Activated CD8-positive, alpha-beta T cell treated with anti-CD3 and anti-CD28 coated beads for 36 hours (primary cell): Measurements from ENCODE around the gene AGAP1. TPM values are rescaled to one million over a fixed set of nuclear protein-coding genes. Genes with fewer than 3 reads are reported as not detected.

Experiments used
- ATAC-seq: fragments of 200-7000 bp; cut with Tn5 transposase; one replicate; pipeline ENCODE4 v1.10.0; 2021; ENCODE audit warnings: mild to moderate bottlenecking, moderate library complexity
- CTCF ChIA-PET: fragments of 350-600 bp; sonication (Branson Sonifier 250); formaldehyde crosslinking; loops from one replicate; lab custom pipeline; 2021; ENCODE audit warnings: antibody characterized with exemption; lab: Charles Lee
- POLR2A ChIA-PET: fragments of 350-600 bp; sonication (Branson Sonifier 250); formaldehyde crosslinking; loops from one replicate; lab custom pipeline; 2021; ENCODE audit warnings: antibody characterized with exemption; lab: Charles Lee
- DNase-seq: peaks from one replicate; pipeline ENCODE4 v3.0.0-alpha.2; 2020
- H3K27ac Mint-ChIP-seq: one replicate; pipeline ENCODE4 v1.8.0; 2021; ENCODE audit warnings: mild to moderate bottlenecking, mixed read lengths
- H3K27me3 Mint-ChIP-seq: one replicate; pipeline ENCODE4 v1.8.0; 2021; ENCODE audit warnings: mixed read lengths
- H3K36me3 Mint-ChIP-seq: one replicate; pipeline ENCODE4 v1.8.0; 2021; ENCODE audit warnings: low read depth, mixed read lengths
- H3K4me1 Mint-ChIP-seq: one replicate; pipeline ENCODE4 v1.8.0; 2021; ENCODE audit warnings: low read depth, mixed read lengths
- H3K4me3 Mint-ChIP-seq: one replicate; pipeline ENCODE4 v1.8.0; 2021; ENCODE audit warnings: mild to moderate bottlenecking, moderate library complexity, mixed read lengths
- H3K9me3 Mint-ChIP-seq: one replicate; pipeline ENCODE4 v1.8.0; 2021; ENCODE audit warnings: mixed read lengths
- intact Hi-C: fragments of 100-400 bp; cut with micrococcal nuclease; formaldehyde crosslinking; loops from one replicate; pipeline ENCODE4 v1.10.0; 2022
- total RNA-seq, 2 experiments: library from RNA; stranded (reverse); gene quantifications; one replicate each; pipeline ENCODE4 v1.2.3, GENCODE V29; 2021
- TF ChIP-seq, protein P1 (sequence below): fragments of 200-600 bp; IDR thresholded peaks from one replicate; pipeline ENCODE4 v1.8.0; 2022; ENCODE audit warnings: antibody characterized with exemption, mild to moderate bottlenecking

The AGAP1 gene
- total RNA-seq, 2 experiments from 2014 or later, result 2.5 to 2.9 TPM

DNA sequence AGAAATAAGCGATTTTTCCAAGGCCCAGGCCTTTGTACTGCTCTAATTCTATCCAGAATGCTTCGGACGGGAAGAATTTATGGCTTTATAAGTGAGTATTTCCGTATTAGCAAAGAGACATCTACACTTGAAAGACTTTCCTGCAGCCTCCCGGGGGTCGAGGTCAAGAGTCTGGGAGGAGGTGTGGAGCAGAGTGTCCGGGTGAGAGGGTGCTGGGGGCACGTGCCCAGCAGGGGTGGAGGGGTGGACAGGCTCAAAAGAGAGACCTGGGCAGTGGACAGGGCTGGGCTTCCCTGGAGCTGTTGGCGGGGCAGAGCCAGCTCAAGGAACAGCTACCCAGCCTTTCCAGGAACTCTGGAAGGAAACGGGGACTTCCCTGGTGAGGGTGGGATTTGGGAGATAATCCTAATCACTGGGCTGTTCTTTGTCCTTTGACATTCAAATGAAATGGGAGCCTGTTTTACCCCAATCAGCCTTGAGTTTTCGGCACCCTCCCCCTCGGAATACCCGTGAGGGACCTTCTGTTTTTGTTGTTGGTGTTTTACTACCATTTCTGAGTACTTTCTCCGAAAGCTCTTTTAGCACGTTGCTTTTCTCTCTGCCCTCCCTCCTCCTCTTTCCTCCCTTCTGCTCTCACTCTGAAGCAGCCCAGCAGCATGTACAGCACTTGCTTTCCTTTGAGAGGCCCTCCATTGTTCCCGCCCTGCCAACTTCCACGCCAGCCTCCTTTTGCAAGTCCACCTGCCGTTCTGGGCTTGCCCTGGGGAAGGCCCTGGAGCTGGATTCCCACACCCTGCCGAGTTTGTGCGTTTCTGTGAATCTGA is 164.7 kb downstream of the AGAP1 start:
- POLR2A ChIA-PET, result no interaction called here
- DNase-seq, result no peak
- TF ChIP-seq, protein P1, sequence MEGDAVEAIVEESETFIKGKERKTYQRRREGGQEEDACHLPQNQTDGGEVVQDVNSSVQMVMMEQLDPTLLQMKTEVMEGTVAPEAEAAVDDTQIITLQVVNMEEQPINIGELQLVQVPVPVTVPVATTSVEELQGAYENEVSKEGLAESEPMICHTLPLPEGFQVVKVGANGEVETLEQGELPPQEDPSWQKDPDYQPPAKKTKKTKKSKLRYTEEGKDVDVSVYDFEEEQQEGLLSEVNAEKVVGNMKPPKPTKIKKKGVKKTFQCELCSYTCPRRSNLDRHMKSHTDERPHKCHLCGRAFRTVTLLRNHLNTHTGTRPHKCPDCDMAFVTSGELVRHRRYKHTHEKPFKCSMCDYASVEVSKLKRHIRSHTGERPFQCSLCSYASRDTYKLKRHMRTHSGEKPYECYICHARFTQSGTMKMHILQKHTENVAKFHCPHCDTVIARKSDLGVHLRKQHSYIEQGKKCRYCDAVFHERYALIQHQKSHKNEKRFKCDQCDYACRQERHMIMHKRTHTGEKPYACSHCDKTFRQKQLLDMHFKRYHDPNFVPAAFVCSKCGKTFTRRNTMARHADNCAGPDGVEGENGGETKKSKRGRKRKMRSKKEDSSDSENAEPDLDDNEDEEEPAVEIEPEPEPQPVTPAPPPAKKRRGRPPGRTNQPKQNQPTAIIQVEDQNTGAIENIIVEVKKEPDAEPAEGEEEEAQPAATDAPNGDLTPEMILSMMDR, result no peak
- Mint-ChIP-seq H3K36me3 (no peaks in the 10 kb centered on the region), H3K27me3 (peaks cover 47% of the 10 kb centered on the region), H3K4me3 (no peak overlapping the region), H3K4me1 (no peaks in the 10 kb centered on the region), H3K27ac (no peak overlapping the region), H3K9me3 (no peaks in the 10 kb centered on the region)
- intact Hi-C loops, result no loop called here
- no peak for ATAC-seq
- CTCF ChIA-PET, result no interaction called here

DNA sequence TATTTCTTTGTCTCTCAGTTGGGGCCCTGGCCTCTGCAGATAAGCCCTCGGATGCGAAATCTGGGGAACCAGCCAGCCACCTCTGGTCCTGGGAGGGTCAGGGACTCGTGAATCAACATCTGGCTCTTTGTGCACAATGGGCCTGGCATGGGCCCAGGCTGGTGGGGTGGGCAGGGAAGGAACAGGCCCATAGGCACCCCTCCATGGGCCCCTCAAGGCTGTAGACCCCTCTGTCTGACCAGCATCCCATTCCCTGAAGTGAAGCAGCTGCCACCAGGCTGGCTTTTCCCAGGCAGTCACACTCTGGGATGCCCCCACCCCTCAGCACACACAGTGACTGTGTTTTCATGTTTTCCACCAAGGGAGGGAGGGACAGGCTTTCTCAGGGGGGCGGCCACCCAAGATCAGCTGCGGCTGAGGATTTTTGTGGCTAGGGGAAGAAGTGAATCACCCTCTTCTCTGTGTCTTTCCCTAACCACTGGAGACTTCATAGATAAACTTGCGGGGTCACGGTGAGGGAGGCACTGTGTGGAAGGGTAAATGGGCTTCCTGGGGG is 166.0 kb downstream of the AGAP1 start:
- no peak overlapping the region for H3K27ac Mint-ChIP-seq
- H3K4me3 Mint-ChIP-seq, result no peak overlapping the region
- CTCF ChIA-PET, result no interaction called here
- ATAC-seq (peak; percentile 10), DNase-seq (peak; percentile 12)
- H3K9me3 Mint-ChIP-seq, result no peaks in the 10 kb centered on the region
- H3K4me1 Mint-ChIP-seq, result no peaks in the 10 kb centered on the region
- TF ChIP-seq, protein P1, result no peak
- intact Hi-C loops, result no loop called here
- no peaks in the 10 kb centered on the region for H3K36me3 Mint-ChIP-seq
- H3K27me3 Mint-ChIP-seq, result peaks cover 53% of the 10 kb centered on the region
- POLR2A ChIA-PET, result no interaction called here

DNA sequence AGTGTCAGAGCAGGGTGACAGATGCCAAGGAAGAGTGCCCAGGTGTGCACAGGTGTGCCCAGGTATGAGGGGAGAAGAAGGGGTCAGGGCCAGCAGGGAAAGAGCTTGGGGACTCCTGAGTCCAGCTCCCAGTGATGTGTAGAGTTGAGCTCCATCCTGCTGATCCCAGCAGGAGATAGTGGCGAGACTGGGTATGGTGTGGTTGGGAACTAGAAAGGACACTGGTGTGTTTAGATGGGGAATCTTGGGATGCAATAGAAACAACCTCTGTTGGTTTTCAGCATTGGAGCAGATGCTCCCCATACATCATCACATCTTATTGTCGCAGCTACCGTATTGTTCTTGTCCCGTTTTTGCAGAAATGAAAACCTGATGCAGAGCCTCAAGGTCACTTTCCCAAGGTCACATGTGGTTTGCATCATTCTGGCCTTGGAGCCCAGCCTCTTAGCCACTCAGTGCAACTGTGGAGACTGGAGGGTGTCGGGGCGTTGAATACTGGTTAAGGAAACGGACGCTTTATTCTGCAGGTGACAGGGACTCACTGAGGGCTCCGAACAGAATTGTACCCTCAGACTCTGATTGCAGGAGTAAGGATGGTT is 166.7 kb downstream of the AGAP1 start:
- Mint-ChIP-seq H3K9me3 (no peaks in the 10 kb centered on the region), H3K27me3 (peaks cover 52% of the 10 kb centered on the region), H3K36me3 (no peaks in the 10 kb centered on the region), H3K4me1 (no peaks in the 10 kb centered on the region), H3K4me3 (no peak overlapping the region), H3K27ac (no peak overlapping the region)
- CTCF ChIA-PET, result no interaction called here
- DNase-seq (no peak), ATAC-seq (no peak)
- POLR2A ChIA-PET, result no interaction called here
- intact Hi-C loops, result no loop called here
- TF ChIP-seq, protein P1, result no peak

DNA sequence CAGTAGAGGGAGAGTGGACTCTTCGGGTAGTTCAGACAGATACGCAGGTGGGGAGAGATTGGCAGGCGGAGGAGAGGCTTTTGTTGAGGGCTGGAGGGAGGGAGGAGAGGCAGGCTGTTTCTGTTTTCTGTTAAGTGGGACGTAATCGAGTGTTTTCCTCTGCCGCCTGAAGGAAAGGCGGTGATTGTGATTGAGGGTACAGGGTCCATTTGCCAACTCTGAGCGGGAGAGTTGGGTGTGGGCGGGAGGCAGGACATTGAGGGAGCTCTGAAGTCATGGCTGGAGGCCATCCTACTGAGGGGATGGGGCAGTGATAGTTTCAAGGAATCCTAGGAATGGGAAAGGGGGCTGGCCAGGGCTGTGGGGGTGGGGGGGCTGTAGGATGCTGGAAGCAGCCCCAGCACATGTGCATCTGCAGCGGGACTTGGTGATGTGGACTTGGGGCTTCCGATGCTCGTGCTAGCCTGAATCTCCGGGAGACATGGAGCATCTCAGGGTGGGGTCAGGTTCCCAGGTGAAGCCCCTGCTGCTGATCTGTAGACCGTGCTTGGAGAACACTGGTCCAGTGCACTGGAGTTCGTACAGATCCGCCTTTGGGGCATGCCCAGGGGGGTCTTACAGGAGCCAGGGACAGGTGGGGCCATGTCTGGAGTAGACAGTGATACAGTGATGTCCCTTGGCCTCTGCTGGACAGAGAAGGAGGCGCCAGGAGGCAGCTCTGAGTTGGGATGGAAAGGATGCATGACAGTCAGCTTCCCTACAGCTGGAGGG is 167.5 kb downstream of the AGAP1 start:
- no peak for ATAC-seq
- Mint-ChIP-seq H3K4me1 (no peaks in the 10 kb centered on the region), H3K36me3 (no peaks in the 10 kb centered on the region), H3K9me3 (no peaks in the 10 kb centered on the region), H3K27ac (no peak overlapping the region), H3K4me3 (no peak overlapping the region), H3K27me3 (peaks cover 56% of the 10 kb centered on the region)
- intact Hi-C loops, result no loop called here
- ChIA-PET POLR2A (no interaction called here), CTCF (no interaction called here)
- TF ChIP-seq, protein P1, result no peak
- DNase-seq, result no peak
